Stimulated activated CD8-positive, alpha-beta memory T cell treated with anti-CD3 and anti-CD28 coated beads, Interleukin-12 subunit alpha, Interleukin-12 subunit beta, amount 100 ng/mL, for 24 hours (primary cell): ENCODE data around the gene PDK3.

Experiments used
- DNase-seq: peaks from one replicate; pipeline ENCODE4 v3.0.0-alpha.2; 2020; ENCODE audit errors: extremely low read depth

The PDK3 gene

GRCh38 chrX:24482823-24483415 is 17.8 kb downstream of the PDK3 start:
- DNase-seq: no peak

- DNase-seq: no peak
Measured at GRCh38 chrX:24483596-24483995, 18.5 kb downstream of the PDK3 start.

GRCh38 chrX:24485323-24485722 is 20.2 kb downstream of the PDK3 start:
- no peak for DNase-seq

GRCh38 chrX:24485976-24486680 is 21.0 kb downstream of the PDK3 start:
- no peak for DNase-seq

GRCh38 chrX:24487571-24487970 is 22.5 kb downstream of the PDK3 start:
- no peak for DNase-seq

GRCh38 chrX:24491741-24492140 is 26.7 kb downstream of the PDK3 start:
- DNase-seq: no peak

DNA sequence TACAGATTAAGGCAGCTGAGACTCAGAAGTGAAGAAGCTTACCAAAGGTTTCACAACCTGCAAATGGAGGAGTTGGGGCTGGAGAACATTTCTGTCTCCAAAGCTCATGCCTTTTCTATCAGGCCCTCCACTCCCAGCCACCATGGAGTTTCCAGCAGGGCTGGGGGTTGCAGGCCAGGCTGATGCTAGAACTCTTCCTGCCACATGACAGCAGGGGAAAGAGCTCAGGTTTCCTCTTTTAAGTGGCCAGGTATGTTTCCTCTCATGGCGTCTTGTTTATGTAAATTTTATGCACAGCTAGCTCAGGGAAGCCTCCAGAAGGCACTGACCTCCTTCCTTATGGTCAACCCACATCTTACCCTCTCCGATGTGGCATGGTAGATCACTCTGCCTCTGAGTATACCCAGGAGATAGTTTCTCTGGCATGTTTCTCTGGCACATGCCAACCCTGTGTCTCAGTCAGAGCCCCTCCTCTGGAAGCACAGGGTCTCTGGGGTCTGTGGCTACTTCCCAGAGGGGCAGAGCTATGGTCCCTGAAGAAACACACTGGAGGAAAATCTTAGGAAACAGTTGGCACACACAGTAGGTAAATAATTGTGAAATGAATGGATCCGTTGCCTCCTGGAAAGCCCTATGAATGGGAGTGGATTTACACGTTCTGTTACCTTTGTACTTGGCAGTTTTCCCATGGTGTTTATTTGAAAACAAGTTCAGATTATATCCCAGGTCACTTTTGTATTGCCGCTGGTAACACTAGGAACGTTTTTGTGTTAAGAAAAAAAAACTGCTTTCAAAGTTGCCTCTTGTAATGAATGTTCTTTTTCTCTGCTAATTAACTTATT is 28.9 kb downstream of the PDK3 start:
- no peak for DNase-seq

DNA sequence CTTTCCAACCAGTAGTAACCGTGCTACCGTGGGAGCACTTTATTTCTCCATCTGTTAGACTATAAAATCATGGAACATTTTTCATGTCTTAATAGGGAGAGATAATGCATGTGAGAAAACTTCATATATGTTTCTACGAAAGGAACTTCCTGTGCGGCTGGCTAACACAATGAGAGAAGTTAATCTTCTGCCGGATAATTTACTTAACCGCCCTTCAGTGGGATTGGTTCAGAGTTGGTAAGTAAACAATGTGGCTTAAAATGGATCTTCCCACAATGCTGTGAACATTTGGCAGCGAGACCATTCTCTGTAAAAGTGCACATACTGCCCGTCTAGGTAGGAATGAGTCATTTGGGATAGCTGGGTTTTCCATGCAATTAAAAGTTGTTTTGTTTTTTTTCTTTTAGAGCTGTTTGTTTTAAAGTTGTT is 29.6 kb downstream of the PDK3 start:
- no peak for DNase-seq

DNA sequence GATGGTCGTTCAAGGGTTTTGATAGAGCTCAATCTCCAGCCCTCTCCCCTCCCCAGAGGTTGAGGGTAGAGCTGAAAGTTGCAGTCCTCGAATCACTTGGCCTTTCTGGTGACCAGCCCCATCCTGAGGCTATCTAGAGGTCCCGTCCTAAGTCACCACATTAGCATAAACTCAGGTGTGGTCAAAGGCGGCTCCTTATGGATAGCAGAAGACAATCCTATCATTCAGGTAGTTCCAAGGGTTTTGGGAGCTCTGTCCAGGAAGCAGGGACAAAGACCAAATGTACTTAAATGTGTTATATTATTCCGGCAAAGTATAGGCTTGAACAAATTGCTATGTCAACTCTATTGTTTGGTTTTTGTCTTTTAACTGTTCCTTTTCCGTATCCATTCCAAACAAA is 30.6 kb downstream of the PDK3 start:
- no peak for DNase-seq

DNA sequence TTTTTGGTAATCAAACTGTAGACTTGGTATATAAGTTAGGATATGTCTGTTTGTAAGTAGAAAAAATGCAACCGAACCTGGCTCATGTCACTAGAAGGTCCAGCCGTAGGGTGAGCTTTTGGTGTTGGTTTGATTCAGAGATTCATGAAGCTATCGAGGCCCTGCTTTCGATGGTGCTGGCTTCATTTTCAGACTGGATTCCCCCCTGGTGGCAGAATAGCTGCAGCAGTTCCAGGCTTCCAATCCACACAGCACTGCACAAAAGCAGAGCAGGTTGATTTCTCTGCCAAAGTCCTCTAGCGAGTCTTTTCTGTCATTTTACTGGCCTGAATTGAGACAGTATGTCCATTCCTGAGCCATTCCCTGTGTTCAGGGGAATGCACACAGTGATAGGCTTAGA is 33.1 kb downstream of the PDK3 start:
- DNase-seq: no peak

- DNase-seq: no peak
Measured at GRCh38 chrX:24498975-24499374, 33.9 kb downstream of the PDK3 start.

- DNase-seq: no peak
Measured at GRCh38 chrX:24506082-24506481, 41.0 kb downstream of the PDK3 start.

GRCh38 chrX:24508375-24508774 is 43.3 kb downstream of the PDK3 start:
- no peak for DNase-seq

GRCh38 chrX:24513416-24513815 is 48.3 kb downstream of the PDK3 start:
- DNase-seq: no peak

GRCh38 chrX:24515447-24515846 is 50.4 kb downstream of the PDK3 start:
- DNase-seq: no peak

- no peak for DNase-seq
Measured at GRCh38 chrX:24520472-24520871, 55.4 kb downstream of the PDK3 start.

- no peak for DNase-seq
Measured at GRCh38 chrX:24525455-24525854, 60.4 kb downstream of the PDK3 start.

- no peak for DNase-seq
Measured at GRCh38 chrX:24526616-24527015, 61.5 kb downstream of the PDK3 start.

GRCh38 chrX:24528605-24529004 is 63.5 kb downstream of the PDK3 start:
- DNase-seq: no peak

GRCh38 chrX:24536551-24536950 is 71.5 kb downstream of the PDK3 start:
- no peak for DNase-seq

- no peak for DNase-seq
Measured at GRCh38 chrX:24542756-24543155, 77.7 kb downstream of the PDK3 start.

DNA sequence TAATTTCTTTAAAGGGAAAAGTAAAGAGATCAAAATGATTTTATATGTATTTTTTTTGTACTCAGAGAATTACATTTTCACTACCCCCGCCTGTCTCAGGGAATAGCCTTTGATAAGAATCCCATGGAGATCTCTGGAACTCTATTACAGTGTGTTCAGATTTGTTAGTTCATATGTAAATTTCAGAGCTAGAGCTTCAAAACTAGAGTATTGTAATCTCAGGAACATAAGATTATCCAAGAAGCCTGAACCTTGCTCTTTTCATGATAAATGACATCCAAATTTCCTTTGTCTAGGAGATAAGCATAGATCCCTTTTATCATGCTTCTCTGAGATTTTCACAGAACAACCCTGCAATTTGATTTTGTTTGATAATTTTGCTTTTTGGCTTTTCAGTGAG is 82.9 kb downstream of the PDK3 start:
- no peak for DNase-seq

- no peak for DNase-seq
Measured at GRCh38 chrX:24550166-24550565, 85.1 kb downstream of the PDK3 start.
